DOHH2 (cell line): ENCODE data around the gene MS4A6A.
"Not testable (repeated sequence)": the region's sequence is repeated elsewhere in the genome, so short reads cannot be mapped to it uniquely, and the experiment has no call there.

Source experiments
- H3F3A ChIP-seq: fragments of 200-600 bp; sonication (generic), shearing (Covaris generic); 2 replicates; pipeline ENCODE4 v1.6.0; 2016; ENCODE audit warnings: antibody characterized with exemption, mild to moderate bottlenecking; ENCODE audit not compliant: control insufficient read depth, insufficient read depth
- H3K27ac ChIP-seq: fragments of 200-600 bp; sonication (generic); 2 replicates; pipeline ENCODE4 v1.5.1; 2014; ENCODE audit warnings: low read depth, mild to moderate bottlenecking, low read length, moderate library complexity
- H3K27me3 ChIP-seq: fragments of 200-600 bp; sonication (generic); 2 replicates; pipeline ENCODE4 v1.6.1; 2014; ENCODE audit warnings: mild to moderate bottlenecking, low read length, mixed read lengths; ENCODE audit not compliant: control insufficient read depth
- H3K36me3 ChIP-seq: fragments of 200-600 bp; sonication (generic); 2 replicates; pipeline ENCODE4 v1.6.1; 2014; ENCODE audit warnings: mild to moderate bottlenecking, low read length, moderate library complexity, mixed read lengths; ENCODE audit not compliant: control insufficient read depth
- H3K4me1 ChIP-seq: fragments of 200-600 bp; sonication (generic); 2 replicates; pipeline ENCODE4 v1.6.1; 2014; ENCODE audit warnings: mild to moderate bottlenecking, low read length, mixed read lengths; ENCODE audit not compliant: control insufficient read depth
- H3K4me2 ChIP-seq: fragments of 200-600 bp; sonication (generic); 2 replicates; pipeline ENCODE4 v1.6.0; 2014; ENCODE audit warnings: mild to moderate bottlenecking, low read length, moderate library complexity
- H3K4me3 ChIP-seq: fragments of 200-600 bp; sonication (generic); 2 replicates; pipeline ENCODE4 v1.5.1; 2014; ENCODE audit warnings: mild to moderate bottlenecking, low read length, mixed read lengths
- H3K79me2 ChIP-seq: fragments of 200-600 bp; sonication (generic); 2 replicates; pipeline ENCODE4 v1.6.1; 2014; ENCODE audit warnings: mild to moderate bottlenecking, low read length, mixed read lengths; ENCODE audit not compliant: control insufficient read depth
- H3K9me2 ChIP-seq: fragments of 200-600 bp; sonication (generic); replicated peaks from 2 replicates; pipeline ENCODE4 v1.6.1; 2014; ENCODE audit warnings: mild to moderate bottlenecking, low read length, mixed read lengths; ENCODE audit not compliant: control insufficient read depth
- H3K9me3 ChIP-seq: fragments of 200-600 bp; sonication (generic); 2 replicates; pipeline ENCODE4 v1.6.1; 2014; ENCODE audit warnings: antibody characterized with exemption, low read length, mixed read lengths; ENCODE audit not compliant: control insufficient read depth, insufficient read depth
- H4K20me1 ChIP-seq: fragments of 200-600 bp; sonication (generic); 2 replicates; pipeline ENCODE4 v1.6.0; 2014; ENCODE audit warnings: low read depth, mild to moderate bottlenecking, antibody characterized with exemption, low read length, moderate library complexity; ENCODE audit not compliant: control insufficient read depth, insufficient read depth
- CTCF ChIP-seq: fragments of 200-600 bp; sonication (generic); IDR thresholded peaks from one replicate; pipeline ENCODE4 v1.5.1; 2014; ENCODE audit warnings: antibody characterized with exemption, mild to moderate bottlenecking, low read depth, low read length; ENCODE audit not compliant: poor library complexity, severe bottlenecking
- EZH2phosphoT487 ChIP-seq: fragments of 200-600 bp; sonication (generic); IDR thresholded peaks from 2 replicates; pipeline ENCODE4 v1.6.1; 2017; ENCODE audit warnings: borderline replicate concordance, mild to moderate bottlenecking, antibody characterized with exemption, low read length, moderate library complexity, mixed read lengths

MS4A6A gene

DNA sequence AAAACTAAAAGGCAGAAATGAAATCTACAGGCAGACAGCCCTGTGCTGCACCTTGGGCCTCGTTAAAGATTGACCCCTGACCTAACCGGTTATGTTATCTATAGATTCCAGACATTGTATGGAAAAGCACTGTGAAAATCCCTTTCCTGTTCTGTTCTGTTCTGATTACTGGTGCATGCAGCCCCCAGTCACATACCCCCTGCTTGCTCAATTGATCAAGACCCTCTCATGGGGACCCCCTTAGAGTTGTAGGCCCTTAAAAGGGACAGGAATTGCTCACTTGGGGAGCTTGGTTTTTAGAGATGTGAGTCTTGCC lies 2.6 kb upstream of the MS4A6A start:
- H4K20me1 ChIP-seq, H3K9me2 ChIP-seq, H3K4me1 ChIP-seq, H3K27me3 ChIP-seq, H3K4me3 ChIP-seq, H3K27ac ChIP-seq, H3K36me3 ChIP-seq, H3K79me2 ChIP-seq, H3K4me2 ChIP-seq, H3F3A ChIP-seq, H3K9me3 ChIP-seq: not testable (repeated sequence)

GRCh38 chr11:60184824-60185511 lies 2.1 kb upstream of the MS4A6A start:
- H3K27ac ChIP-seq = no peak overlapping the region
- H3K27me3 ChIP-seq = no peaks in the 10 kb centered on the region
- no peaks in the 10 kb centered on the region for H3F3A ChIP-seq
- H3K36me3 ChIP-seq = no peaks in the 10 kb centered on the region
- TF ChIP-seq EZH2phosphoT487 (no peak), CTCF (no peak)
- no peak overlapping the region for H3K4me3 ChIP-seq
- no peaks in the 10 kb centered on the region for H3K9me2 ChIP-seq
- no peaks in the 10 kb centered on the region for H3K9me3 ChIP-seq
- H3K79me2 ChIP-seq = no peaks in the 10 kb centered on the region
- no peaks in the 10 kb centered on the region for H3K4me1 ChIP-seq
- H4K20me1 ChIP-seq = no peaks in the 10 kb centered on the region
- H3K4me2 ChIP-seq = no peak overlapping the region

DNA sequence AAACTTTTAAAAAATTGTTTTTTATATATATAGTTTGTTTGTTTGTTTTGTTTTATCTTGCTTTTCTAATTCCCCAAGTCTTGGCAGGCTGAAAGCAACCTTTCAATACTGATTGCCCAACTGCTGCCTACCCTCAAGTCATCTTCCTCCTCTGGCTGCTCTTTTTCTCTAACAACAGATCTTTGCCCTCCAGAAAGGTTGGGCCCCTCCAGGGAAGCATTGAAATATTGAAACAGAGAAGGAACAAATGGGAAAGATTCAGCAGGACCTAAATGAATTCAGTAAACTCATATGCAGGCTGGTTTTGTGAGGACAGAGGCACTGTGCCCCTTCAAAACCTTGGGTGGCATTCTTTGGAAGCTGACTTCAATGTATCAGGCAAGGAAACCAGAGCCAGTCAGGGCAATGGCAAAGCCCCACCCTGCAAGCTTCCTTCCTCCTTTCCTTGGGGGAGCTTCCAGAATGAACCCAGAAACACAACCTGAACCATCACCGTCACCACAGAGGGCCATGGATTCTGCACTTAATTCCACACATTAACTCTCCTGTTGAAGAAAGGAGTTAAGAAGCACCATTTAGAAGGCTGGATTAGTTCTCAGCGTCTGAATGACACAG lies 815 bp upstream of the MS4A6A start:
- Histone ChIP-seq H3K4me1 (no peaks in the 10 kb centered on the region), H4K20me1 (no peaks in the 10 kb centered on the region), H3K27me3 (no peaks in the 10 kb centered on the region), H3K79me2 (no peaks in the 10 kb centered on the region), H3K4me3 (no peak overlapping the region), H3F3A (no peaks in the 10 kb centered on the region), H3K4me2 (no peak overlapping the region), H3K27ac (no peak overlapping the region), H3K9me3 (no peaks in the 10 kb centered on the region), H3K9me2 (no peaks in the 10 kb centered on the region), H3K36me3 (no peaks in the 10 kb centered on the region)
- TF ChIP-seq CTCF = no peak
- TF ChIP-seq EZH2phosphoT487 = no peak

- Histone ChIP-seq H3K9me2 (no peaks in the 10 kb centered on the region), H3K4me3 (no peak overlapping the region), H3K27ac (no peak overlapping the region), H3F3A (no peaks in the 10 kb centered on the region), H3K27me3 (no peaks in the 10 kb centered on the region), H4K20me1 (no peaks in the 10 kb centered on the region), H3K9me3 (no peaks in the 10 kb centered on the region), H3K4me1 (no peaks in the 10 kb centered on the region), H3K4me2 (no peak overlapping the region), H3K79me2 (no peaks in the 10 kb centered on the region), H3K36me3 (no peaks in the 10 kb centered on the region)
- TF ChIP-seq CTCF = no peak
- TF ChIP-seq EZH2phosphoT487 = no peak
Measured at GRCh38 chr11:60175860-60176275, 7.0 kb downstream of the MS4A6A start.
